Kidney epithelial cell (primary cell): ENCODE results near the gene SLC22A17. TPM values are rescaled to one million over a fixed set of nuclear protein-coding genes. Genes with fewer than 3 reads are reported as not detected.

ENCODE experiments used
- DNase-seq: peaks from one replicate; pipeline ENCODE4 v3.0.0-alpha.2; 2010; ENCODE audit warnings: low read depth
- H3K27me3 ChIP-seq: 2 replicates; pipeline ENCODE4 v1.6.0; 2011; ENCODE audit warnings: low read length; ENCODE audit not compliant: control insufficient read depth, insufficient read depth
- H3K36me3 ChIP-seq: 2 replicates; pipeline ENCODE4 v1.5.1; 2011; ENCODE audit warnings: low read length; ENCODE audit not compliant: control insufficient read depth, insufficient read depth
- H3K4me3 ChIP-seq: 2 replicates; pipeline ENCODE4 v1.5.1; 2011; ENCODE audit warnings: low read depth, mild to moderate bottlenecking, control low read depth, low read length
- CTCF ChIP-seq: IDR thresholded peaks from 2 replicates; pipeline ENCODE4 v1.5.1; 2011; ENCODE audit warnings: mild to moderate bottlenecking, moderate library complexity, low read length, control low read depth, inconsistent platforms; ENCODE audit not compliant: insufficient read depth, poor library complexity, severe bottlenecking
- total RNA-seq: library from RNA; depleted of rRNA; stranded (reverse); fragments of >200 nt; gene quantifications from 2 replicates; pipeline ENCODE4 v1.2.3, GENCODE V29; 2015

Gene SLC22A17
- total RNA-seq, 1 donor from 2014 or later: 7.8 TPM

GRCh38 chr14:23346693-23347405 lies 5.8 kb downstream of the SLC22A17 start:
- DNase-seq: no peak
- no peak for TF ChIP-seq CTCF
- Histone ChIP-seq H3K4me3 (no peak overlapping the region), H3K27me3 (peaks cover 5% of the 10 kb centered on the region), H3K36me3 (no peaks in the 10 kb centered on the region)

GRCh38 chr14:23345987-23346692 lies 6.5 kb downstream of the SLC22A17 start:
- DNase-seq: no peak
- no peak for TF ChIP-seq CTCF
- Histone ChIP-seq H3K27me3 (no peaks in the 10 kb centered on the region), H3K4me3 (no peak overlapping the region), H3K36me3 (no peaks in the 10 kb centered on the region)

GRCh38 chr14:23344481-23344880 lies 8.2 kb downstream of the SLC22A17 start:
- no peak for TF ChIP-seq CTCF
- no peak for DNase-seq
- no peaks in the 10 kb centered on the region for H3K27me3 ChIP-seq
- H3K4me3 ChIP-seq: no peak overlapping the region
- no peaks in the 10 kb centered on the region for H3K36me3 ChIP-seq

- no peaks in the 10 kb centered on the region for H3K36me3 ChIP-seq
- no peaks in the 10 kb centered on the region for H3K27me3 ChIP-seq
- no peak for TF ChIP-seq CTCF
- H3K4me3 ChIP-seq: no peak overlapping the region
- no peak for DNase-seq
These were observed 13.0 kb downstream of the SLC22A17 start for GRCh38 chr14:23339506-23340268.

GRCh38 chr14:23335623-23336022 lies 17.1 kb downstream of the SLC22A17 start:
- Histone ChIP-seq H3K27me3 (no peaks in the 10 kb centered on the region), H3K4me3 (no peak overlapping the region), H3K36me3 (no peaks in the 10 kb centered on the region)
- DNase-seq: no peak
- TF ChIP-seq CTCF: no peak
